Measurements from ENCODE around the gene SPATS2.

Gene SPATS2

GRCh38 chr12:49567302-49567610 lies 200.0 kb downstream of the SPATS2 start:
- Histone ChIP-seq H3K4me1 (ENCODE audit: control insufficient read depth, insufficient read depth, low read length, poor library complexity, severe bottlenecking) (peaks cover 38% of the 10 kb centered on the region), H3K36me3 (ENCODE audit: control insufficient read depth, insufficient read depth, low read length) (peaks cover 25% of the 10 kb centered on the region), H3K4me3 (ENCODE audit: insufficient read depth, low read depth, low read length, poor library complexity, severe bottlenecking) (peak overlapping the region; percentile 84), H3K27me3 (replicated peaks; ENCODE audit: control insufficient read depth, insufficient read depth, low read length, poor library complexity, severe bottlenecking) (no peaks in the 10 kb centered on the region), H3K9me3 (ENCODE audit: control insufficient read depth, low read length) (no peaks in the 10 kb centered on the region), H3K27ac (ENCODE audit: insufficient read depth, low read length, poor library complexity, severe bottlenecking) (peak overlapping the region; percentile 96)
- no peak for DNase-seq

- peak; percentile 81 to 87 (median 82) for DNase-seq
- H3K4me3 ChIP-seq (ENCODE audit: insufficient read depth, low read depth, low read length, poor library complexity, severe bottlenecking): peak within 1 kb of the TSS; percentile 84
- no peaks in the 10 kb centered on the region for H3K27me3 ChIP-seq (replicated peaks; ENCODE audit: control insufficient read depth, insufficient read depth, low read length, poor library complexity, severe bottlenecking)
- peaks cover 21% of the 10 kb centered on the region for H3K36me3 ChIP-seq (ENCODE audit: control insufficient read depth, insufficient read depth, low read length)
- H3K4me1 ChIP-seq (ENCODE audit: control insufficient read depth, insufficient read depth, low read length, poor library complexity, severe bottlenecking): peaks cover 38% of the 10 kb centered on the region
- peak within 1 kb of the TSS; percentile 96 for H3K27ac ChIP-seq (ENCODE audit: insufficient read depth, low read length, poor library complexity, severe bottlenecking)
- no peaks in the 10 kb centered on the region for H3K9me3 ChIP-seq (ENCODE audit: control insufficient read depth, low read length)
These were observed 200.6 kb downstream of the SPATS2 start, which contains the start of gene MCRS1 for GRCh38 chr12:49567611-49568441. MCRS1 (minus strand) TSS chr12:49568142; CDS start chr12:49566731, 1,411 bp downstream.

GRCh38 chr12:49568442-49569162 lies 201.3 kb downstream of the SPATS2 start:
- Histone ChIP-seq H3K4me3 (ENCODE audit: insufficient read depth, low read depth, low read length, poor library complexity, severe bottlenecking) (peak overlapping the region; percentile 84), H3K36me3 (ENCODE audit: control insufficient read depth, insufficient read depth, low read length) (peaks cover 13% of the 10 kb centered on the region), H3K9me3 (ENCODE audit: control insufficient read depth, low read length) (no peaks in the 10 kb centered on the region), H3K27ac (ENCODE audit: insufficient read depth, low read length, poor library complexity, severe bottlenecking) (peak overlapping the region; percentile 96), H3K27me3 (replicated peaks; ENCODE audit: control insufficient read depth, insufficient read depth, low read length, poor library complexity, severe bottlenecking) (no peaks in the 10 kb centered on the region), H3K4me1 (ENCODE audit: control insufficient read depth, insufficient read depth, low read length, poor library complexity, severe bottlenecking) (peaks cover 38% of the 10 kb centered on the region)
- no peak for DNase-seq
